GM12878 (cell line): ENCODE measurements around the gene INIP. TPM values are rescaled to one million over a fixed set of nuclear protein-coding genes. Genes with fewer than 3 reads are reported as not detected.

Source experiments
- ATAC-seq: fragments of 200-7000 bp; cut with Tn5 transposase; 3 replicates; pipeline ENCODE4 v1.9.1; 2020; ENCODE audit warnings: mild to moderate bottlenecking, moderate library complexity
- Bru-seq: library from RNA; stranded (reverse); fragments of 400-500 nt; gene quantifications from one replicate; lab custom pipeline; 2021; lab: Mats Ljungman, UMichigan
- BruChase-seq, 2 experiments: library from RNA; stranded (reverse); fragments of 400-500 nt; gene quantifications; one replicate each; lab custom pipeline; 2021; lab: Mats Ljungman, UMichigan
- BruUV-seq: library from RNA; stranded (reverse); fragments of 400-500 nt; replicated peaks from 2 replicates; lab custom pipeline; 2021; lab: Mats Ljungman, UMichigan
- CTCF ChIA-PET: fragments of 300-600 bp; sonication (Branson Sonifier 250); formaldehyde crosslinking; extraction: SDS; loops from one replicate; lab custom pipeline; 2021; ENCODE audit warnings: inconsistent platforms; lab: Yijun Ruan, JAX
- POLR2A ChIA-PET: fragments of 350-600 bp; formaldehyde crosslinking; extraction: SDS; loops from one replicate; lab custom pipeline; 2021; ENCODE audit warnings: inconsistent platforms; lab: Charles Lee
- RAD21 ChIA-PET: fragments of 300-600 bp; sonication (Branson Sonifier 250); formaldehyde crosslinking; loops from one replicate; lab custom pipeline; 2023; ENCODE audit warnings: antibody characterized with exemption; ENCODE audit not compliant: unreplicated experiment; lab: Charles Lee
- SMC1A ChIA-PET: fragments of 300-600 bp; sonication (Branson Sonifier 250); formaldehyde crosslinking; loops from one replicate; lab custom pipeline; 2023; ENCODE audit not compliant: unreplicated experiment, uncharacterized antibody; lab: Charles Lee
- DNase-seq: peaks from one replicate; pipeline ENCODE4 v3.0.0-alpha.2; 2011; ENCODE audit warnings: low read depth, low spot score
- FAIRE-seq: peaks from 3 replicates; lab custom pipeline; 2011; peaks lifted over from hg19 to GRCh38; lab: Jason Lieb, UNC
- H2AFZ ChIP-seq: 2 replicates; pipeline ENCODE4 v1.6.0; 2011; ENCODE audit warnings: low read depth, low read length, control low read depth; ENCODE audit not compliant: control insufficient read depth
- H3K27ac ChIP-seq: 2 replicates; pipeline ENCODE4 v1.5.1; 2011; ENCODE audit warnings: control low read depth; ENCODE audit not compliant: control insufficient read depth, insufficient read depth
- H3K27me3 ChIP-seq, 2 experiments: replicated peaks in 1 of 2; 2 replicates each; pipeline versions ENCODE4 v1.6.0 to v1.6.1; 2011; ENCODE audit warnings: low read length in 1 of 2; ENCODE audit not compliant: control insufficient read depth in 2 of 2, insufficient read depth in 2 of 2
- H3K36me3 ChIP-seq, 2 experiments: 2 replicates each; pipeline ENCODE4 v1.5.1; 2011; ENCODE audit warnings: low read length in 1 of 2; ENCODE audit not compliant: control insufficient read depth in 2 of 2, insufficient read depth in 2 of 2
- H3K4me1 ChIP-seq: 2 replicates; pipeline ENCODE4 v1.6.1; 2011; ENCODE audit warnings: mild to moderate bottlenecking, low read length, moderate library complexity, mixed read lengths; ENCODE audit not compliant: control insufficient read depth, insufficient read depth
- H3K4me2 ChIP-seq: 2 replicates; pipeline ENCODE4 v1.6.0; 2011; ENCODE audit warnings: control low read depth; ENCODE audit not compliant: control insufficient read depth, insufficient read depth
- H3K4me3 ChIP-seq: fragments of 200-600 bp; sonication (generic); 2 replicates; pipeline ENCODE4 v1.5.1; 2016
- H3K79me2 ChIP-seq: 2 replicates; pipeline ENCODE4 v1.6.0; 2011; ENCODE audit warnings: low read length; ENCODE audit not compliant: control insufficient read depth, insufficient read depth
- H3K9ac ChIP-seq: 2 replicates; pipeline ENCODE4 v1.8.0; 2011; ENCODE audit warnings: low read length, control low read depth, mixed read lengths; ENCODE audit not compliant: control insufficient read depth, insufficient read depth
- H3K9me3 ChIP-seq: replicated peaks from 3 replicates; pipeline ENCODE4 v1.5.1; 2011; ENCODE audit warnings: mild to moderate bottlenecking, low read length; ENCODE audit not compliant: control insufficient read depth, insufficient read depth
- H4K20me1 ChIP-seq: 2 replicates; pipeline ENCODE4 v1.6.0; 2011; ENCODE audit not compliant: control insufficient read depth, insufficient read depth
- BCL11A ChIP-seq: IDR thresholded peaks from 2 replicates; pipeline ENCODE4 v1.6.1; 2011; ENCODE audit warnings: low read depth, low read length
- BHLHE40 ChIP-seq, 2 experiments: fragments of 450-650 bp in 1 of 2; IDR thresholded peaks; 2 replicates each; pipeline ENCODE4 v1.6.1; 2011 to 2017; ENCODE audit warnings: low read depth in 2 of 2, borderline replicate concordance in 1 of 2, improper control_type of control experiment in 1 of 2, low read length in 1 of 2, mild to moderate bottlenecking in 1 of 2
- CBFB ChIP-seq: IDR thresholded peaks from 2 replicates; pipeline ENCODE4 v1.6.1; 2016; ENCODE audit warnings: antibody characterized with exemption, low read depth
- GABPA ChIP-seq: IDR thresholded peaks from 2 replicates; pipeline ENCODE4 v1.6.1; 2014; ENCODE audit warnings: antibody characterized with exemption, low read depth, mild to moderate bottlenecking, inconsistent platforms
- KLF5 ChIP-seq: fragments of 450-650 bp; IDR thresholded peaks from 2 replicates; pipeline ENCODE4 v1.6.1; 2014; ENCODE audit warnings: mild to moderate bottlenecking; ENCODE audit not compliant: partially characterized antibody
- NFYB ChIP-seq: IDR thresholded peaks from 2 replicates; pipeline ENCODE4 v1.6.1; 2011; ENCODE audit warnings: low read depth, mild to moderate bottlenecking, low read length, improper control_type of control experiment, moderate library complexity; ENCODE audit not compliant: insufficient read depth
- SIN3A ChIP-seq: IDR thresholded peaks from 2 replicates; pipeline ENCODE4 v1.6.1; 2012; ENCODE audit warnings: low read depth, low read length, improper control_type of control experiment
- SP1 ChIP-seq: IDR thresholded peaks from one replicate; pipeline ENCODE4 v1.6.1; 2011; ENCODE audit warnings: low read depth, low read length
- STAT1 ChIP-seq: fragments of 450-650 bp; conservative IDR thresholded peaks from 2 replicates; pipeline ENCODE4 v1.6.1; 2014; ENCODE audit warnings: antibody characterized with exemption, mild to moderate bottlenecking
- ZSCAN29 ChIP-seq: fragments of 450-650 bp; IDR thresholded peaks from 2 replicates; pipeline ENCODE4 v1.6.1; 2017; ENCODE audit warnings: mild to moderate bottlenecking, moderate library complexity
- WGBS: methylation state at CpG from one replicate; pipeline ENCODE4 v1.1.6; 2016; ENCODE audit warnings: low lambda C conversion rate; ENCODE audit not compliant: insufficient replicate concordance, insufficient coverage; ENCODE audit errors: missing lambda C conversion rate; 5-methylcytosine and 5-hydroxymethylcytosine counted together
- in situ Hi-C: fragments of 300-500 bp; cut with MboI; formaldehyde crosslinking; loops from 9 replicates; pipeline ENCODE4 v1.14.3; 2018; ENCODE audit warnings: mixed read lengths
- intact Hi-C: fragments of 100-400 bp; cut with micrococcal nuclease; formaldehyde crosslinking; loops from one replicate; pipeline ENCODE4 v1.14.2; 2022; ENCODE audit not compliant: unreplicated experiment
- long read RNA-seq, 2 experiments: library from polyadenylated mRNA; unstranded; transcript quantifications; one replicate each; pipeline ENCODE4 v2.0.0, GENCODE V29; 2019 to 2020
- polyA minus RNA-seq, 3 experiments: library from RNA; depleted of rRNA, polyadenylated mRNA; stranded (reverse); fragments of >200 nt; gene quantifications; 2 replicates each; pipeline ENCODE4 v1.2.3, GENCODE V29; 2011
- polyA plus RNA-seq, 11 experiments: library from polyadenylated mRNA; depleted of rRNA in 4 of 11; unstranded in 6 of 11; stranded (reverse) in 5 of 11; fragments of >200 nt; fragmentation: Nextera tagmentation in 4 of 11; fragmentation: Illumina TruSeq in 1 of 11; extraction: Ambion mirVana in 4 of 11; extraction: Trizol in 1 of 11; gene quantifications; 1 replicate in 1 of 11; 2 replicates in 10 of 11; pipeline versions ENCODE4 v1.2.1 to v1.2.3, GENCODE V29; 2011 to 2016; ENCODE audit warnings: inconsistent platforms in 2 of 11, missing spikeins in 2 of 11, low read depth in 1 of 11
- total RNA-seq, 4 experiments: library from RNA; depleted of rRNA in 3 of 4; stranded (reverse); fragments of >200 nt in 3 of 4; fragmentation: Illumina TruSeq in 1 of 4; extraction: Trizol in 1 of 4; gene quantifications; 2 replicates each; pipeline versions ENCODE4 v1.2.1 to v1.2.3, GENCODE V29; 2013 to 2021
- TF ChIP-seq, protein P1 (sequence below): fragments of 450-650 bp; formaldehyde crosslinking; IDR thresholded peaks from 2 replicates; pipeline ENCODE4 v1.5.0; 2022; ENCODE audit warnings: mild to moderate bottlenecking, missing genetic modification characterization
- TF ChIP-seq, protein P2 (sequence below): IDR thresholded peaks from 2 replicates; pipeline ENCODE4 v1.6.1; 2012; ENCODE audit warnings: low read depth, low read length, improper control_type of control experiment

Gene INIP, protein sequence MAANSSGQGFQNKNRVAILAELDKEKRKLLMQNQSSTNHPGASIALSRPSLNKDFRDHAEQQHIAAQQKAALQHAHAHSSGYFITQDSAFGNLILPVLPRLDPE
- total RNA-seq (2013; cell fraction: nucleolus; rRNA removed), result 9.5 and 11.1 TPM in 2 replicates
- total RNA-seq (2014; rRNA removed) (19.9 and 24.2 TPM in 2 replicates), total RNA-seq (2014; rRNA removed; fragmentation: Illumina TruSeq; extraction: Trizol) (27.3 and 29.7 TPM in 2 replicates), total RNA-seq (2021) (31.1 and 31.7 TPM in 2 replicates), polyA plus RNA-seq (2011; rRNA removed) (42.1 and 56.6 TPM in 2 replicates), polyA plus RNA-seq (2014; fragmentation: Illumina TruSeq; extraction: Trizol) (33.3 and 37.2 TPM in 2 replicates), polyA plus RNA-seq (2014; fragmentation: Nextera tagmentation; extraction: Ambion mirVana) (10 to 100 TPM; 61.2 to 66.5 TPM), polyA plus RNA-seq (2014; rRNA removed) (17.3 and 18.9 TPM in 2 replicates), polyA plus RNA-seq (2016; fragmentation: Nextera tagmentation; extraction: Ambion mirVana) (10 to 100 TPM; 48.5 to 53.1 TPM), polyA minus RNA-seq (2011; rRNA and poly(A)+ RNA removed) (13.0 and 30.0 TPM in 2 replicates), Bru-seq, nascent RNA (percentile 69 among the genes with signal in this experiment), BruChase-seq, experiment 1, labeled RNA remaining after a 6-hour chase (percentile 70 among the genes with signal in this experiment), BruChase-seq, experiment 2, labeled RNA remaining after a 2-hour chase (percentile 74 among the genes with signal in this experiment)
- polyA plus RNA-seq (2011; ENCODE audit: low read depth), result 12.8 TPM
- polyA plus RNA-seq (2011; cell fraction: cytosol; rRNA removed), result 13.4 and 15.4 TPM in 2 replicates
- 7.3 and 8.5 TPM in 2 replicates for polyA plus RNA-seq (2011; cell fraction: nucleus; rRNA removed)
- 14.0 and 16.5 TPM in 2 replicates for polyA plus RNA-seq (2012)
- polyA minus RNA-seq (2011; cell fraction: cytosol; rRNA and poly(A)+ RNA removed), result 4.9 and 6.0 TPM in 2 replicates
- 1.3 and 5.8 TPM in 2 replicates for polyA minus RNA-seq (2011; cell fraction: nucleus; rRNA and poly(A)+ RNA removed)
- long read RNA-seq, experiment 1, full-length matches to known transcripts, result 15 of 23 reads
- long read RNA-seq, experiment 1, partial matches to known transcripts, result 0 of 23 reads
- long read RNA-seq, experiment 1, other reads (novel, unspliced or antisense), result 8 of 23 reads
- long read RNA-seq, experiment 2, full-length matches to known transcripts, result 87 of 131 reads
- long read RNA-seq, experiment 2, partial matches to known transcripts, result 3 of 131 reads
- long read RNA-seq, experiment 2, other reads (novel, unspliced or antisense), result 41 of 131 reads

DNA sequence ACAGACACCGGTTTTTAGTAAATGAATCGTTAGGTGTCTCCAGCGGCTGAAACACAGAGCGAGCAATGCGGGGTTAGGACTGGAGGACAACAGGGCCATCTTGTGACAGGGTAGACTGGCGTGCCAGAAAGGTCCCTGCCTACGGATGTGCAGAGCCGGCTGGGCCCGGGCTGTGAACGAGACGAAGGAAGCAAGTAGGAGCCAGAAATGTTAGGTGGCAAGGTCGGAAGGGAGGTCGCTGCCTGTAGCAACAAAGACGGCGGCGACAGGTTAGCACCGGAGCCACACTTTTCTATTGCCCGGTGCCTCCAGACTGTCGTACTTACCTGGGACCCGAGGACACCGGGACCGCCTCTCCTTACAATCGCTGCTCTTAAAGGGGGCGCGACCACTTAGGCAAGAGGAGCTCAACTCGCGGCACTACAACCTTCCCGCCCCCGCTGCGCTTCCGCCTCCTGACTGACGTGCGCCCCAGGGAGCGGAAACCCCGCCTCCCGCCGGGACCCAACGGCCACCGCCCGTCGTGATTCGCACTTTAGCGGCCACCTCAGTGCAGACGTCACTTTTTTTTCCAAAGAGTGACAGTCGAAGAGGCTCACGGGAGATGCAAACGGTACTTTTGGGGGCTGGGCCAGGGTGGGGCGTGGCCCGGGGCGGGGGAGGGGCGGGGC, at the start of gene INIP:
Gene INIP (minus strand): TSS at position 457 of the 671 bp plus-strand sequence. CDS start 1,632 bp downstream, outside the sequence.
- ChIA-PET RAD21 (interaction anchor here (0.6 to 4.5 kb wide), 9 partner anchors 8 to 643 kb away, joined by 3 to 15 read pairs (median 4); partner anchors contain the start of gene HSDL2), POLR2A (interaction anchor here (0.6 to 1.8 kb wide), 8 partner anchors 10 to 1242 kb away, joined by 3 to 7 read pairs (median 4); partner anchors contain the start of genes HSDL2 and KIAA1958), CTCF (interaction anchor here (0.6 to 2.8 kb wide), 13 partner anchors 10 to 639 kb away, joined by 3 to 20 read pairs (median 4); no protein-coding TSS in a partner anchor), SMC1A (interaction anchor here (0.6 to 3.2 kb wide), 6 partner anchors 29 to 937 kb away, joined by 3 to 10 read pairs (median 3); no protein-coding TSS in a partner anchor)
- Histone ChIP-seq H2AFZ (peak within 1 kb of the TSS; percentile 90), H3K9ac (peak within 1 kb of the TSS; percentile 85), H3K79me2 (peaks cover 12% of the 10 kb centered on the region), H3K27ac (peak within 1 kb of the TSS; percentile 69), H3K36me3 (no peaks in the 10 kb centered on the region; a peak in 1 of 4 replicates), H3K4me3 (peak within 1 kb of the TSS; percentile 82), H3K27me3 (no peaks in the 10 kb centered on the region), H3K4me1 (peaks cover 17% of the 10 kb centered on the region), H3K9me3 (no peaks in the 10 kb centered on the region; the same call in 1 of the 3 replicates), H4K20me1 (no peaks in the 10 kb centered on the region), H3K4me2 (peak within 1 kb of the TSS; percentile 64)
- intact Hi-C loops, result loop anchor here (5.0 to 10.0 kb wide), 4 partner anchors 75 to 623 kb away; no protein-coding TSS in a partner anchor
- BruUV-seq, result TSS peak; percentile 93
- ATAC-seq (peak; percentile 94), DNase-seq (peak; percentile 87), FAIRE-seq (peak; percentile 89)
- in situ Hi-C loops, result no loop called here
- under 1% methylated on average over 47 of the region's 51 CpGs for WGBS
- TF ChIP-seq BCL11A (no peak), GABPA (peak; percentile 87), SP1 (peak; percentile 71), KLF5 (no peak), SIN3A (peak; percentile 77; the same call in 1 of the 2 replicates), STAT1 (no peak; the same call in 1 of the 2 replicates), NFYB (peak; percentile 54; the same call in 1 of the 2 replicates), CBFB (peak; percentile 19; the same call in 1 of the 2 replicates), BHLHE40 (IDR thresholded peaks at IDR 0.05; ENCODE audit: borderline replicate concordance in 1 of 2, low read depth in 2 of 2, low read length in 1 of 2) (peak; percentile 15 to 30; a peak in 2 of 4 replicates), ZSCAN29 (no peak)
- TF ChIP-seq, protein P1, sequence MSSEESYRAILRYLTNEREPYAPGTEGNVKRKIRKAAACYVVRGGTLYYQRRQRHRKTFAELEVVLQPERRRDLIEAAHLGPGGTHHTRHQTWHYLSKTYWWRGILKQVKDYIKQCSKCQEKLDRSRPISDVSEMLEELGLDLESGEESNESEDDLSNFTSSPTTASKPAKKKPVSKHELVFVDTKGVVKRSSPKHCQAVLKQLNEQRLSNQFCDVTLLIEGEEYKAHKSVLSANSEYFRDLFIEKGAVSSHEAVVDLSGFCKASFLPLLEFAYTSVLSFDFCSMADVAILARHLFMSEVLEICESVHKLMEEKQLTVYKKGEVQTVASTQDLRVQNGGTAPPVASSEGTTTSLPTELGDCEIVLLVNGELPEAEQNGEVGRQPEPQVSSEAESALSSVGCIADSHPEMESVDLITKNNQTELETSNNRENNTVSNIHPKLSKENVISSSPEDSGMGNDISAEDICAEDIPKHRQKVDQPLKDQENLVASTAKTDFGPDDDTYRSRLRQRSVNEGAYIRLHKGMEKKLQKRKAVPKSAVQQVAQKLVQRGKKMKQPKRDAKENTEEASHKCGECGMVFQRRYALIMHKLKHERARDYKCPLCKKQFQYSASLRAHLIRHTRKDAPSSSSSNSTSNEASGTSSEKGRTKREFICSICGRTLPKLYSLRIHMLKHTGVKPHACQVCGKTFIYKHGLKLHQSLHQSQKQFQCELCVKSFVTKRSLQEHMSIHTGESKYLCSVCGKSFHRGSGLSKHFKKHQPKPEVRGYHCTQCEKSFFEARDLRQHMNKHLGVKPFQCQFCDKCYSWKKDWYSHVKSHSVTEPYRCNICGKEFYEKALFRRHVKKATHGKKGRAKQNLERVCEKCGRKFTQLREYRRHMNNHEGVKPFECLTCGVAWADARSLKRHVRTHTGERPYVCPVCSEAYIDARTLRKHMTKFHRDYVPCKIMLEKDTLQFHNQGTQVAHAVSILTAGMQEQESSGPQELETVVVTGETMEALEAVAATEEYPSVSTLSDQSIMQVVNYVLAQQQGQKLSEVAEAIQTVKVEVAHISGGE (CRISPR knock-in tag), result no peak
- TF ChIP-seq, protein P2, sequence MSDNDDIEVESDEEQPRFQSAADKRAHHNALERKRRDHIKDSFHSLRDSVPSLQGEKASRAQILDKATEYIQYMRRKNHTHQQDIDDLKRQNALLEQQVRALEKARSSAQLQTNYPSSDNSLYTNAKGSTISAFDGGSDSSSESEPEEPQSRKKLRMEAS, result no peak
